Activated CD8-positive, alpha-beta memory T cell treated with anti-CD3 and anti-CD28 coated beads for 48 hours (primary cell): ENCODE results near the gene FAM78B.

Experiments used
- DNase-seq, 3 experiments: peaks; one replicate each; pipeline ENCODE4 v3.0.0-alpha.2; 2020; ENCODE audit warnings: low read depth in 2 of 3, low spot score in 2 of 3

FAM78B gene

DNA sequence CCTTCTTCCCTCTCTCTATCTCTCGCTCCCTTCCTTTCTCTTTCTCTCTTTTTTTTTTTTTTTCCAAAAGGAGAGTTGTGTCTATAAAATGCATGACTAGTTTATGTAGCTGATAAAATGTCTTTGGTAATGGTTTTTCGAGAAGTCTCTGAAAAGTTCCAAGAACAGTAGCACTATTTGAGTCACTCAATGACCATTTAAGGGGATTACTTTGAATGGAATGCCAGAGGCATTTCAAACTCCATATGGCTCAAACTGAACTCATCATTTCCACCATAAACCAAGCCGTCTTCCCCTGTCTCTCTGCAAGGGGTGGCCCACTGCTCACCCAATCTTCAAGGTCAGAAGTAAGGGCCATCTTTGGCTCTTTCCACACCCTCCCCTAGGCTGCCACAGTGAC lies 93.3 kb downstream of the FAM78B start:
- no peak for DNase-seq

DNA sequence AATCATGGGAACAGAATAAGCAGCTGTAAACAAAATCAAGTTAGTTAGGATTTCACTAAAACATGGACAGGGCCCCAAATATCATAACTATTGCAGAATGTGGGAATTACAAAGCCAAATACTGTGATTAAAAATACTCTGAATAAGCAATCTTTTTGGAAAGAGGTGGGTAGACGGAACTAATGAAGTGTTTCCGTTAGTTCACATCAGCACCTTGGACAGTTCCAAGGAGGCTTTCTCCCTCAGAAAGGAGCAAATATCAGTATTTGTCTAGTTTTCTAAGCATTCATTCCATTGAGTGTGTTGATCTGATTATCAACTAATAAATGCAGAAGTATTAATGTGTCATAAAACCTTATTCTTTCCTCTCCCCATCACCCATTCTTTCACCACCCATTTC lies 97.4 kb downstream of the FAM78B start:
- DNase-seq: no peak

DNA sequence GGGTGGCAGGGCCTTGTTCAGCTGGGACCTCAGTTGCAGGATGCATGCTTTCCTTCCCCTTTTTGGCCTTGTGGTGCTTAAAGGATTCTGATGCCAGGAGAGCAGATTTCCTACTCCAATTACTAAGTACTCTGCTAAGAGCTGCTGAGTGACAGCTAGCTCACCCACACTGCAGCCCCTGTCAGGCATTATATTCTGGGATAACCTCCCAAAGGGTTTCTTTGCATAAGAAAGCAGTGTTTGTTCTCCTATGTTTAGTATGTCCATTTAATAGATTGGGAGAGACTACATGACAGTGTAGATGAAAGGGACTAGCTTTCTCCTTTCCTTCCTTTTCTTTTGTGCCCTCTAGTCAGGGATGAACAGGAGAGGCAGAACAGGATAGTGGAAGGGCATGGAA lies 100.7 kb downstream of the FAM78B start:
- no peak for DNase-seq

DNA sequence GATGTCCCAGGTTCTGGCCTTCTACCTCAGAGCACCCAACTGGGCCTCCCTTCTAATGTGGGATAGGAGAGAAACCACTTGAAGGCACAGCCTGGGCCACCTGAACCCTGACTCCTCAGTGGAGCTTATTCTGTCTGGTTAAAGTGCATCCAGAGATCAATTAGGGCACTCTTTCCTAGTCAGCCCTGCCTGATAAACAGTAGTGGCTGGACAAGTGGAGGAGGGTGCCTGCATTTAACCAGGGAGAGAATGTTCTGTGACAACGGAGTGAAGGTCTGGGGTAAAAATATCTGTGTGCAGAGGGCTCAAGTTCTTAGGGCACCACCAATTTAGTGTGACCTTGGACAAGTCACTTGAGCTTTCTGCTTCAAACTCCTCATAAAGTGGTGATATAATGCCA lies 101.8 kb downstream of the FAM78B start:
- no peak for DNase-seq

DNA sequence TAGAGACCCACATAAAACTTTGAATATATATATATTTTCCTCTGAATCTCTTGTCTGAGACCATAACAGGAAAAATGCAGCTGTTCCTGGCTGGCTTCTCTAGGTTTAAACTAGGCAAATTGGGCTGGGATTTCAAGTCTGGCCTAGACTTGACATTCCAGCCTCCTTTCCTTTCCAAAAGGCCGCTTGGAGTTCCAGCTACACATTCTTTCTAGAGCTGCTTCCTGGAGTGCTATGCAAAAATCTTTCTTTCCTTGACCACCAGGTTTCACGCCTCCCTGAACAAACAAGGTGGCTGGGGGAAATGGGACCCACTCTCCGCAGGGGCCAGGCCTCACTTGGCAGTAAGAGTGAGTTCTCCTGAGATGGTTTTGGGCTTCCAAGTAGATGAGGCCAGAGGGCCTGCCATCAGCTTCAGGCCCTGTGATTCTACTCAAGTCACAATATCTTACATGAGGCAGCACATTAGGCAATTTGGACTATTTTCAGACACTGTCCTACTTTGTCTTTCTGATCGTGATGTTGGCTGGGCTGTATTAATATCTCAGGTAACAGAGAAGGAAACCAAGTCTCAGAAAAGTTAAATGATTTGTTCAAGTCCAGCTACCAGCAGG lies 102.4 kb downstream of the FAM78B start:
- DNase-seq: no peak

DNA sequence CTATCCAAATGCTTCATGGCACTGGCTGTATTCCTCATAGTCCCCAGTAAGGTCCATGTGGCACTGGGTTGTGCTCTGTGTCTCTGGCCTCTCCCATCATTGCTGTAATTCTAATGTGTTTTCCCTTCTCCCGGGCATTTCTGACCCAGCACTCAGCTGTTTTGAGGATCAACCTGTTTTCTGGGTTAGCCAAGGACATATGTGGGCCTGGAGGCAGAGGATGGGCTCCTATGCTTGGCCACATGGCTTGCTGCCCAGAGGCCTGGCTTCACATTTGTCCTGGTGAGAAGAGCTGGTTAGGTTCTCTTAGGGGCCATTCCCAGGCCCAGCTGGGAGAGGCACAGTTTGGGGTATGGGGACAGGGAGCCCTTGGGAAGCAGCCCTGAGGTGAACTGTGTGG lies 103.1 kb downstream of the FAM78B start:
- DNase-seq: no peak

DNA sequence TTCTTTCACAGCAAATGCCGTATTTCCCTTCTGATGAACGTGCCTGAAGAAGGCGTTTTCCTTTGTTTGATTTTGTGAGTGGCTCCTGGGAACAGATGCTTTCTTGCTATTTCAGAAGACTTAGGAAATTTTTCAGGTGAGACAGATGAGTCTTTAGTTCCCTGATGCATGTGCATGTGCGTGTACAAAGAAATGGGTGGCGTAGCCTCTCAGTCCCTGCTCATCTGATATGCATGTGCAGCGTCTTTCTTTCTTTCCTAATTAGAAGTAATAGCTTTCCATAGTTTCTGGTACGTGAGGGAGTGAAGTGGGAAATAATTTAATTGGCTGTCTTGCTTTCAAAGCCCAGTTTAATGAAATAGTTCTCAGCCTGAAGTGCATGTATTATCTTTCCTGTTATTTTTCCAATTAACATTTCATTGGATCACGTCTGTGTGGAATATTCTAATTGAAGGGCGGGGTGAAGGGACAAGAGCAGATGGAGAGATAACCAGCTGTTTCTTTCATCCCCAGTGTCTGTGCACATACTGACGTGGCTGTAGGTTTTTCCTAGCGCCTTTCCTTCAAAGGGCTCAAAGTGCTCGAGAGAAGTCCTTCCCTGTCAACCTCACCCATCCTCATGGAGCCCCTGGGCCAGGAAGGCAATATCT lies 104.3 kb downstream of the FAM78B start:
- no peak for DNase-seq

DNA sequence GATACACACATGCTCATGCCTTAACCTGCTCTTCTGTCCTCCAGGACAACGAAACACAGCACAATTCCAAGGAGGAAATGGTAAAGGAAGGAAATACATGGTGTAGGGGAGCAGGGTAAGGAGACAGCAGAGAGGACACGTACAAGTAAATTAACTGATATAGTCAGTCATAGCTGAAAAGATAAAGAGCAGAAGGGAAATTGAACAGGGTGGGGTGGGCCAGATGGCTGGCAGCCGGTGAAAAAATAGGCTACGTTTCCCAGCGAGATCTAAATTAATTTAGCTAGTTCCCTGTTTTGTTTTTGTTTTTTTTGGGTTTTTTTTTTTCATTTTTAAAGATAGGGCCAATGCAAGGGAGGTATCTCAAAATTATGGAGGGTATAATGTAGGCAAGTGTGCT lies 109.2 kb downstream of the FAM78B start:
- no peak for DNase-seq

DNA sequence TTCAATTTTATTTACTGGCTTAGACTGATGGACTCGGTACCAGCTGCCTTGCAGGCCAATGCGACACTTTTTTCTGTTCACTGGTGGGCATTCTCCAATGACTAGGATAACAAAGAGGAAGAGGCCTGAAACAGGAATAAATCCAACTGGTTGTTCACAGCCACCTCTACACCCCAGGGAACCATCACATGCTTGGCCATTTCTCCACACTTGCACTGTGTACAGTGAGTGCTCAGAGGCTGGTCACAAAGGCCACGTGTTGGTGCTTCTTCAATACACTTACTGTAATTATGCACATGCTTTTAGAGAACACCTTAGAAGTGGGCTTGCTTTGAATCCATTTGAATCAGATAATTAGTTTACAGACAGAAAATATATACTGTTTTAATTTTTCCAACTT lies 113.4 kb downstream of the FAM78B start:
- DNase-seq: no peak

DNA sequence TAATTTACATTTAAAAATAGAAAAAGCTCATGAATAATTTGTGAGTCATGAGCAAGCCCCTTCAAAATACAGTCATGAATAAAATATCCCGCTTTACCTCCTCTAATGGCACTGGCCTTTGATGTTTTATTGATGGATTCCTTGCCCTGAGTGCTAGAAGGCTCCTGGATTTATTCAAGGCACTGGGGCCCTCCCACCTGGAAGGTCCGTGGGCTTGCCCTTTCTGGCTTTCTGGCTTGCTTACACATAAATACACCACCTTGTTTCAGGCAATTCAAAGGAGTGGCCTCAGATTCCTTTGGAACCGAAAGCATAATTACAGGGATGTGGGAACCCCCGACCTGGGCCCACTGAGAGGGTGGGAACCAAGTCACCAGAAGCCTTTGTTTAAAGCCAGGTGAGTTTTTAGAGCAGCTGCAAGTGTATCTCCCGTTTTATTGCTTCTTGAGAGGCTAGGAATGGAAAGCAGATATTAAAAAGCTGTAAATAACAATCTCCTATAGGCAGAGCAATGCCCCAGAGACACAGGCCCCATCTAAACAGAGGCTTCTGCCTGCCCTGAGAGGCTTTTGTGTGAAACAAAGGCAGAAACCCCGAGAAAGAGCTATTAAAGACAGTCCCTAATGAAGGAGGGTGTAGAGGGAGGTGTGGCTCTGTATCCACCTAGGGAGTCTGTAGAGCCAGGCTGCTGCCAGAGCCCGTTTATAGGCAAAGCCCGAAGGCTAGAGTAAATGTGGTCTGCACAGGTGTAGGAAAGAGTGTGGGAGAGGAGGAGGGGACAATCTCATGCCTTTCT lies 126.4 kb downstream of the FAM78B start:
- DNase-seq: no peak

DNA sequence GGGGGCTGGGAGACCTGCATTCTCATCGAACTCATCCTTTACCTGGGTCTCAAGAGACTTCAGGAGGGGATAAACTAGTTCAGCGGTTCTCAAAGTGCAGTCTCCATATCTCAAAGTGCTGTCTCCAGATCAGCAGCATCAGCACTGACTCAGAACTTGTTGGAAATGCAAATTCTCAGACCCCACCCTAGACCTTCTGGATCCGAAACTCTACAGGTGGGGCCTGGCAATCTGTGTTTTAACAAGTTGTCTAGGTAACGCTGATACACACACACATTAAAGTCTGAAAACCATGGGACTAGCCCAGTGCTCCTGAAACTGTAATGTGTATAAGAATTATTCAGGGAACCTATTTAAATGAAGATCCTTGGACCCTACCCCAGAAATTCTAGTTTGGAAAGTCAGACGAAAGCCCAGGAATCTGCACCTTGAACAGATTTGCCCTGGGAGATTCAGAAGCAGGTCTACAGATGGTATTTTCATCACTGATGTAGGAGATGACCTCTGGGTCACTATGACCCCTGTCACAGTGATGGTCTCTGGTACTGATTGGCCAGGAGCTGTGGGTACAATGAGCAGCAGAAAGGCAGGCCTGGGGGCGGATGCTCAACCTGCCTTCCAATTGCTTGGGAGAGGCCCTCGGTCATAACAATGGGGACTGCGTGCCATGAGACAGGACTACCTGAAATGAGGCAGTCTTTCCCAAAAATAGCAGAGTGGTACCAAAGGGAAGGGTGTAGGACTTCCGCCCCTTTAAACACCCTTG lies 127.2 kb downstream of the FAM78B start:
- no peak for DNase-seq

DNA sequence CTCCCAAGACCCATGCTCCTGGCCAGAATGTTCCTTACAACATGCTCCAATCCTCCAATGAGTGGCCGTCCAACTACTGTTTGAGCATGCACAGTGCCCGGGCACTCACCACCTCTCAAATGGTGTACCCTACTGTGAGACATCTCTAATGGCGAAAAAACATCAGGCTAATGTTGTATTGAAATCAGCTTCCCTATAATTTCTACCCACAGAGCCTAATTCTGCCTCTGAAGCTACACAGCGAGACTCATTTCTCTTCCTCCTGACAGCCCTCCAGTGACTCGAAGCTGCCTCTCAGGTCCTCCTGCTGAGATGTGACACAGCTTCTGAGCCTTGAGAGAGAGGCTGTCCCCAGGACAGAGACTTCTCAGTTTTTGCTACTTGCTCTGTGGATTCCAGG lies 130.7 kb downstream of the FAM78B start:
- DNase-seq: no peak

DNA sequence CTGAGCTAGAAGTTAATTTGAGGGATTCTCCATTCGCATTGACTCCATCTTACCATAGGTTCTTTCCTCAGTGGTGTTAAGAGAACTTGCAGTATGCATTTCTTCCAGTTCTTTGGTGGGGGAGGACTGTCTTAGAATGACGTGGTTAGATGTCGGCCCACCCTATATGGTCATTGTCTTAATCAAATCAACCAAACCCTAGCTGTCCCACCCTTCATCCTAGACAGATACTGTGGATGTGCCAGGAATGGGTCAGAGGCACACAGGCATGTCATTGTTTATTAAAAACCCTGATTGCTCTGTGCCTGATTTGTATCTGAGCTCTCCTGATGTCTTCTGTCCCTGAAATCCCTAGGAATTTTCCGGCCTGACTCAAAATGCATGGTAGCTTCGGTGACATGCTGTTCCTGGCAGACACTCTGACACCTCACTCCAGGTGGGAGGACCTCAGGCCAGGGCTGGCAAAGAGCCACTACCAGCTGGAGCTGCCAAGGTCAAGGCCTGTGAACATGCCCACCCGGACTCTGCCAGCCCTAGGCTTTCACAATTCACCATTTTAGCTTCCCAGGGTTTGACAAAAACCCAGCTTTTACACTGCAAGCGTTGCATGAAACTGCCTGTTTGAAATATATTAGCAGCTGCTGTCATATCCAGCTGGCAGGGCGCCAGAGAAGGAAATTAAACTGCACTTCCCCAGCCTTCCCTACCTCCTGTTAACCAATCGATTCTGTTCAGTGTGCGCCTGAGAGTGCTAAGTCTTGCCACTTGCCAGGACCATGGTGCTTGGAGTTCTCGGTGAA lies 134.0 kb downstream of the FAM78B start:
- no peak for DNase-seq

DNA sequence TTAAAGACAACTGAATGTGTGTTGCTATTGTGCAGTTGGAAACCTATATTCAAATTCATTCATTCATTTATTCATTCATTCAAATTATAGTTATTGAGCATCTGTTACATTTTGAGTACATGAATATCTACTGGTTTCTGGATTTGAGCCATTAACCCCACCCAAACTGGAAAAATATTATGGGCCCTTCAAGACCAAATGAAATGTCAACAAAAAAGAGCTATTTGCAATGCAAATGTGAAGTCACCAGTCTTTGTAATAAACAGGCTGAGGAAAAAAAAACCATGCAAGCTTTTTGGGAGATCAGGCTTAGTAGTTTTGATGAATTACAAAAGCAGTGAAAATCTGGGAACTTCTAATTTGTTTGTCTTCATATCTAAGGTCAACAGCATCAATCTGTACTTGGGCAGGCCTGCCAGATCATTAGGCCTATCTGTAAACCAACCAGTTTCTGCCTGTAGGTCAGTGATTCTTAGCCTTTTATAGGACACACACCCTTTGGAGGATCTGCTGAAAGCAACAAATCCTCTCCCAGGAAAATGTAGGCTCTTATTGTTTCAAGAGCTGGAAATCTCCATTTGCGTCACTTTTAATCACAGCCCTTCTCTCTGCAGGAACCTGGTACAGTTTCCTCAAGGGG lies 134.7 kb downstream of the FAM78B start:
- no peak for DNase-seq

DNA sequence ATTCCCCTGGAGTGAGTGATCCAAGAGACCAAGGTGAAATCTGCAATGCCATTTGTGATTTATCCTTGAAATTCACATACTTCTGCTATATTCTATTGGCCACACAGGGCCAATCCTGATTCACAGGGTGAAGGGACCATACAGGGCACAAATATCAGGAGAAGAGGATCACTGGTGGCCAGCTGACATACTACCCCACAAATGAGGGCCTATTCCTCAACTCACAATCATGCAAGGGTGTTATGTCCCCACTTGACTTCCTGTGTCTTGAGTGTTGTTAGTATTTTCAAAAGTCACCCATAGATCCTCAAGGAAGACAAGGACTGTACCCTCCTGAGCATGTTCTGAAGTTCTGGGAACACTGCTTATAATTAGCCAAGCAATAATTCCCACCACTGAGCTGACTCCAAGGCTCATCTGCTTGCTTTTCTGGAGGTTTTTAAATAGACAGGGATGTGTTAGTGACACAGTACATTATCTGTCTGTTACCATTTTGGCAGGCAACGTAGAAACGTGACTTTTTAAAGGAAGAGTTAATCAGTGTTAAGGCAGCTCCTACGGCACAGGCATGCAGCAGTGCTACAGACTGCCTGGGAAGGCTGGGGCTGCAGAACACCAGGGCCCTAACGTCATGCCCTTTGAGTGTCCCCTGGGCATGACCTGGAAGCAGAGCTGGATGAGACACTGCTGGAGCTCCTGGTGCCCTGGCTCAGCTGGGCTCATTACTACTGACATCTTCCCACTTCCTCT lies 137.4 kb downstream of the FAM78B start:
- no peak for DNase-seq

DNA sequence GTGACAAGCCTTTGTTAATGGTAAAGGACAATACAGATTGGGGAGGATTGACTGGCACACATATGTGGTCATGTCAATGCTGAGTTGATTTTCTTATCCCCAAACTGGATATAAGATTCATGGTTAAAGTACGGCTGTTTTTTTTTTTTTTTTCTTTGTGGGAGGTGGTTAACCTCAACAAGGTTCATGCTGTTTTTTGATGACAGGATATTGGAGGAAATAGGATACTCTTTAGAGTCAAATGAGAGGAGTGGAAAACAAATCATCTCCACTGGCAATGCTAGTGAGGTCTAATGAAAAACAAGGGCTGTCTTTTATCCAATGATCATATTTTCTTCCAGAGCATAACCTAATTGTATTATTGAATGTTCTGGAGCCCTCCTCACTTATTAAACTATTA lies 140.2 kb downstream of the FAM78B start:
- no peak for DNase-seq

DNA sequence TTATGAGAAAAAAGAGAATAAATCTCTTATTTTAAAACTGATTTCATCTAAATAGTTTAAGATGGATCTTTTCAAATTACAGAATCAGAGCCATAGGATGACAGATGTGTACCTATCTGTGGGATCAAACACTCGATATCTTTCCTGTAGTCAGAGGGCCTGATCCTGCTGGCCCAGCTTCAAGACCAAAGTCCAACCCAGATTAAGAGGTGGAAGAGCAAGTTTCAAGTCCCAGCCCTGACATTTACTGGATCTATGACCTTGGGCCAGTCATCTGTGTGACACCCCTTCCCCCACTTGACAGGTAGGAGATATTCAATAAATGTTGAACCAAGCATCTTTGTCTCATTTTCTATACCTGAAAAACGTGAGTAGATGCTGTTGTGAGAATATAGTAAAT lies 140.7 kb downstream of the FAM78B start:
- DNase-seq: no peak

DNA sequence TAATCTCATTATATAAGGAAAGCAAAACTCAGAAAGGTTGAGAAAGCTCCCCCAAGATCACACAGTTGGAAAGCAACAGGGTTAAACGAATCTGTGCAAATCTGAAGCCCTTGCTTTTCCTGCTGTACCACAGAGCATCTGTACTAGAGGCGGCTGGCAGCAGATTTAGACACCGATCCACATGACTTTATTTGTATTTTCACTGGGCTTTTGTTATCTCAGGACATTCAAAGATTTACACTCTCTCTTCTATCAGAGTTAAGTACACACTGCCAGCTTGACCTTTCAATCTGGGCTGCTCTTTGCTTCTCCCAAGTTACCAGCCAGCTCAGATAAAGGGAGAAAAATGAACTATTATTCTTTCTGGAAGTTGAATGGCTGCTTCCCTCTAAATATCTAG lies 146.6 kb downstream of the FAM78B start:
- DNase-seq: no peak
